Measurements from ENCODE around the gene ACADM.

DNA sequence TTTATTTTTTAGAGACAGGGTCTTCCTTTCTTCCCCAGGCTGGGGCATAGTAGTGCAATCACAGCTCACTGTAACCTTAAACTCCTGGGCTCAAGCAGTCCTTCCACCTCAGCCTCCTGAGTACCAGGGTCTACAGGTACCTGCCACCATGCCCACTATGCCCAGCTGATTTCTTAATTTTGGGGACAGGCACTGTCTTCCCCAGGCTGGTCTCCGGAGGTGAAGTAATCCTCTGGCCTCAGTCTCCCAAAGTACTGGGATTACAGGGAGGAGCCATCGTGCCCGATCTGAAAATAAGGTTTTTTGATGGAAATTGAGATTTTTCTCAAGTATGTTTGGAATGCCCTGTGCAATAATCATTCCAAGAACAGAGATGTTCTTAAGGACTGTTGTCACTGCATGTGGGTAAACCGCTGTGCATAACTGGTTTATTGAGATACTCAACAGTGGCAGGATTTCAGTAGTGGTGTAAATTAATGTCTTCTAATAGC, 71.2 kb downstream of the ACADM start:
- TF ChIP-seq EZH2 (IDR thresholded peaks at IDR 0.05; ENCODE audit: borderline replicate concordance, low read depth, low read length, severe bottlenecking) (no peak), CTCF (IDR thresholded peaks at IDR 0.05; ENCODE audit: extremely low read depth in 1 of 2, insufficient read depth in 1 of 2, low read depth in 1 of 2, low read length in 2 of 2) (no peak), POLR2AphosphoS5 (IDR thresholded peaks at IDR 0.05; ENCODE audit: insufficient read depth, low read depth, low read length) (no peak), POLR2A (IDR thresholded peaks at IDR 0.05; ENCODE audit: low read depth, low read length) (no peak), JUN (IDR thresholded peaks at IDR 0.05; ENCODE audit: borderline replicate concordance, insufficient read depth, insufficient read length, low read depth) (no peak), GATA2 (IDR thresholded peaks at IDR 0.05; ENCODE audit: insufficient read depth, insufficient read length, low read depth, low read length) (no peak), MYC (IDR thresholded peaks at IDR 0.05; ENCODE audit: low read depth, low read length) (no peak)
- TF ChIP-seq, protein P1, sequence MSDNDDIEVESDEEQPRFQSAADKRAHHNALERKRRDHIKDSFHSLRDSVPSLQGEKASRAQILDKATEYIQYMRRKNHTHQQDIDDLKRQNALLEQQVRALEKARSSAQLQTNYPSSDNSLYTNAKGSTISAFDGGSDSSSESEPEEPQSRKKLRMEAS (IDR thresholded peaks at IDR 0.05; ENCODE audit: insufficient read depth, insufficient read length): no peak

Data from endothelial cell of umbilical vein (primary cell).